Measurements from ENCODE around the gene ATXN7L1.
A peak's percentile ranks its signal among the peaks of the same experiment; 100 is the strongest.
"Not testable (repeated sequence)": the region's sequence is repeated elsewhere in the genome, so short reads cannot be mapped to it uniquely, and the experiment has no call there.

Gene ATXN7L1

GRCh38 chr7:105886776-105887175 lies 10.4 kb upstream of the ATXN7L1 start:
- POLR2A ChIA-PET, result no interaction called here
- no peak for DNase-seq (ENCODE audit: extremely low spot score)
- CTCF ChIA-PET, result interaction anchor here (1.5 kb wide), 1 partner anchor 10 kb away, joined by 4 read pairs; no protein-coding TSS in a partner anchor

GRCh38 chr7:105885387-105886111 lies 9.2 kb upstream of the ATXN7L1 start:
- no peak for DNase-seq (ENCODE audit: extremely low spot score)
- no peak for TF ChIP-seq BHLHE40 (IDR thresholded peaks at IDR 0.05; ENCODE audit: borderline replicate concordance)
- ChIA-PET CTCF (no interaction called here), POLR2A (no interaction called here)

More at GRCh38 chr7:105886776-105887175, 10.4 kb upstream of the ATXN7L1 start:
- no peak for TF ChIP-seq CTBP1 (IDR thresholded peaks at IDR 0.05; ENCODE audit: borderline replicate concordance)
- no peak for TF ChIP-seq FOXM1 (IDR thresholded peaks at IDR 0.05; ENCODE audit: borderline replicate concordance)
- no peak for TF ChIP-seq ARNT (IDR thresholded peaks at IDR 0.05)
- no peak for TF ChIP-seq TARDBP (IDR thresholded peaks at IDR 0.05)
- no peak for TF ChIP-seq NFRKB (IDR thresholded peaks at IDR 0.05)
- TF ChIP-seq HDGF (IDR thresholded peaks at IDR 0.05; ENCODE audit: borderline replicate concordance), result no peak
- no peak for TF ChIP-seq ZNF384 (IDR thresholded peaks at IDR 0.05)
- no peak for TF ChIP-seq ELF4 (IDR thresholded peaks at IDR 0.05)

- CTCF ChIA-PET; POLR2A ChIA-PET; DNase-seq (ENCODE audit: extremely low spot score): not testable (repeated sequence)
Measured at GRCh38 chr7:105883179-105883578, 6.8 kb upstream of the ATXN7L1 start.

GRCh38 chr7:105881439-105881838 lies 5.0 kb upstream of the ATXN7L1 start:
- TF ChIP-seq ARNT (IDR thresholded peaks at IDR 0.05), result no peak
- no peak for TF ChIP-seq SUZ12 (IDR thresholded peaks at IDR 0.05)
- no peak for TF ChIP-seq CTBP1 (IDR thresholded peaks at IDR 0.05; ENCODE audit: borderline replicate concordance)
- no peak for TF ChIP-seq ZNF384 (IDR thresholded peaks at IDR 0.05)
- no peak for TF ChIP-seq ELF4 (IDR thresholded peaks at IDR 0.05)
- no peak for TF ChIP-seq SP1 (IDR thresholded peaks at IDR 0.05)
- no peak for DNase-seq (ENCODE audit: extremely low spot score)
- POLR2A ChIA-PET, result no interaction called here

GRCh38 chr7:105880571-105881330 lies 4.4 kb upstream of the ATXN7L1 start:
- no peak for DNase-seq (ENCODE audit: extremely low spot score)
- POLR2A ChIA-PET, result no interaction called here
- CTCF ChIA-PET, result interaction anchor here (0.6 kb wide), 1 partner anchor 39 kb away, joined by 3 read pairs; no protein-coding TSS in a partner anchor
- TF ChIP-seq ELF4 (IDR thresholded peaks at IDR 0.05) (no peak), CTBP1 (IDR thresholded peaks at IDR 0.05; ENCODE audit: borderline replicate concordance) (no peak), NFRKB (IDR thresholded peaks at IDR 0.05) (no peak), BHLHE40 (IDR thresholded peaks at IDR 0.05; ENCODE audit: borderline replicate concordance) (no peak), ZNF384 (IDR thresholded peaks at IDR 0.05) (no peak), HDGF (IDR thresholded peaks at IDR 0.05; ENCODE audit: borderline replicate concordance) (no peak), PKNOX1 (IDR thresholded peaks at IDR 0.05) (no peak), L3MBTL2 (conservative IDR thresholded peaks at IDR 0.05) (no peak), TARDBP (IDR thresholded peaks at IDR 0.05) (no peak), SP1 (IDR thresholded peaks at IDR 0.05) (no peak), LEF1 (IDR thresholded peaks at IDR 0.05; ENCODE audit: borderline replicate concordance) (no peak), FOXM1 (IDR thresholded peaks at IDR 0.05; ENCODE audit: borderline replicate concordance) (no peak), FOXK2 (IDR thresholded peaks at IDR 0.05) (no peak)

More at GRCh38 chr7:105881439-105881838, 5.0 kb upstream of the ATXN7L1 start:
- CTCF ChIA-PET, result interaction anchor here (0.6 kb wide), 1 partner anchor 39 kb away, joined by 3 read pairs; no protein-coding TSS in a partner anchor

GRCh38 chr7:105879782-105880181 lies 3.4 kb upstream of the ATXN7L1 start:
- DNase-seq (ENCODE audit: extremely low spot score), result no peak
- TF ChIP-seq SUZ12 (IDR thresholded peaks at IDR 0.05), result no peak
- TF ChIP-seq BHLHE40 (IDR thresholded peaks at IDR 0.05; ENCODE audit: borderline replicate concordance), result no peak
- TF ChIP-seq ZNF384 (IDR thresholded peaks at IDR 0.05), result no peak
- no peak for TF ChIP-seq HDGF (IDR thresholded peaks at IDR 0.05; ENCODE audit: borderline replicate concordance)
- TF ChIP-seq PKNOX1 (IDR thresholded peaks at IDR 0.05), result peak; percentile 69
- no peak for TF ChIP-seq FOXK2 (IDR thresholded peaks at IDR 0.05)
- no peak for TF ChIP-seq ELF4 (IDR thresholded peaks at IDR 0.05)
- CTCF ChIA-PET, result no interaction called here
- POLR2A ChIA-PET, result no interaction called here

GRCh38 chr7:105878746-105879605 lies 2.6 kb upstream of the ATXN7L1 start:
- DNase-seq (ENCODE audit: extremely low spot score), result no peak
- CTCF ChIA-PET, result interaction anchor here (0.7 kb wide), 1 partner anchor 10 kb away, joined by 3 read pairs; no protein-coding TSS in a partner anchor
- POLR2A ChIA-PET, result no interaction called here
- TF ChIP-seq PKNOX1 (IDR thresholded peaks at IDR 0.05), result no peak
- no peak for TF ChIP-seq ARNT (IDR thresholded peaks at IDR 0.05)
- no peak for TF ChIP-seq LEF1 (IDR thresholded peaks at IDR 0.05; ENCODE audit: borderline replicate concordance)
- no peak for TF ChIP-seq NFRKB (IDR thresholded peaks at IDR 0.05)
- no peak for TF ChIP-seq FOXM1 (IDR thresholded peaks at IDR 0.05; ENCODE audit: borderline replicate concordance)
- TF ChIP-seq FOXK2 (IDR thresholded peaks at IDR 0.05), result no peak

All from HEK293T (cell line).